ENCODE results near the gene IL17REL.
A peak's percentile ranks its signal among the peaks of the same experiment; 100 is the strongest.

The IL17REL gene

GRCh38 chr22:49976439-49977175, 36.0 kb downstream of the IL17REL start:
- Histone ChIP-seq H3K9ac (ENCODE audit: low read length) (no peak overlapping the region), H3K36me3 (ENCODE audit: control insufficient read depth, insufficient read depth, low read length) (no peaks in the 10 kb centered on the region), H3K27me3 (ENCODE audit: control insufficient read depth, insufficient read depth, low read length) (peaks cover 17% of the 10 kb centered on the region), H3K9me3 (ENCODE audit: control insufficient read depth, insufficient read depth, low read depth, low read length) (no peaks in the 10 kb centered on the region; the same call in 1 of the 2 replicates), H3K4me3 (ENCODE audit: low read depth, low read length) (no peak overlapping the region), H3K27ac (ENCODE audit: low read depth, low read length) (no peak overlapping the region), H3K4me1 (ENCODE audit: control insufficient read depth, insufficient read depth, low read length) (peaks cover 3% of the 10 kb centered on the region; the same call in 1 of the 2 replicates)

GRCh38 chr22:49975543-49976389, 36.8 kb downstream of the IL17REL start:
- Histone ChIP-seq H3K4me1 (ENCODE audit: control insufficient read depth, insufficient read depth, low read length) (peaks cover 4% of the 10 kb centered on the region; the same call in 1 of the 2 replicates), H3K27me3 (ENCODE audit: control insufficient read depth, insufficient read depth, low read length) (peaks cover 25% of the 10 kb centered on the region), H3K4me3 (ENCODE audit: low read depth, low read length) (no peak overlapping the region), H3K36me3 (ENCODE audit: control insufficient read depth, insufficient read depth, low read length) (no peaks in the 10 kb centered on the region), H3K9ac (ENCODE audit: low read length) (no peak overlapping the region), H3K9me3 (ENCODE audit: control insufficient read depth, insufficient read depth, low read depth, low read length) (no peaks in the 10 kb centered on the region; the same call in 1 of the 2 replicates), H3K27ac (ENCODE audit: low read depth, low read length) (no peak overlapping the region)

- Histone ChIP-seq H3K36me3 (ENCODE audit: control insufficient read depth, insufficient read depth, low read length) (no peaks in the 10 kb centered on the region), H3K27ac (ENCODE audit: low read depth, low read length) (no peak overlapping the region), H3K9ac (ENCODE audit: low read length) (no peak overlapping the region), H3K9me3 (ENCODE audit: control insufficient read depth, insufficient read depth, low read depth, low read length) (no peaks in the 10 kb centered on the region), H3K27me3 (ENCODE audit: control insufficient read depth, insufficient read depth, low read length) (peaks cover 32% of the 10 kb centered on the region), H3K4me3 (ENCODE audit: low read depth, low read length) (no peak overlapping the region), H3K4me1 (ENCODE audit: control insufficient read depth, insufficient read depth, low read length) (peaks cover 9% of the 10 kb centered on the region)
Measured at GRCh38 chr22:49973018-49973961, 39.3 kb downstream of the IL17REL start.

GRCh38 chr22:49972163-49973017, 40.2 kb downstream of the IL17REL start:
- Histone ChIP-seq H3K27ac (ENCODE audit: low read depth, low read length) (no peak overlapping the region), H3K9me3 (ENCODE audit: control insufficient read depth, insufficient read depth, low read depth, low read length) (no peaks in the 10 kb centered on the region), H3K4me3 (ENCODE audit: low read depth, low read length) (peak overlapping the region; percentile 57; the same call in 1 of the 2 replicates), H3K9ac (ENCODE audit: low read length) (no peak overlapping the region), H3K27me3 (ENCODE audit: control insufficient read depth, insufficient read depth, low read length) (peaks cover 32% of the 10 kb centered on the region), H3K36me3 (ENCODE audit: control insufficient read depth, insufficient read depth, low read length) (no peaks in the 10 kb centered on the region), H3K4me1 (ENCODE audit: control insufficient read depth, insufficient read depth, low read length) (peaks cover 9% of the 10 kb centered on the region)

- Histone ChIP-seq H3K9me3 (ENCODE audit: control insufficient read depth, insufficient read depth, low read depth, low read length) (no peaks in the 10 kb centered on the region), H3K4me1 (ENCODE audit: control insufficient read depth, insufficient read depth, low read length) (peaks cover 11% of the 10 kb centered on the region), H3K27ac (ENCODE audit: low read depth, low read length) (no peak overlapping the region), H3K36me3 (ENCODE audit: control insufficient read depth, insufficient read depth, low read length) (no peaks in the 10 kb centered on the region), H3K9ac (ENCODE audit: low read length) (peak overlapping the region; percentile 46), H3K27me3 (ENCODE audit: control insufficient read depth, insufficient read depth, low read length) (peaks cover 32% of the 10 kb centered on the region), H3K4me3 (ENCODE audit: low read depth, low read length) (peak overlapping the region; percentile 57)
Measured at GRCh38 chr22:49971232-49972162, 41.1 kb downstream of the IL17REL start.

- peaks cover 15% of the 10 kb centered on the region for H3K4me1 ChIP-seq (ENCODE audit: control insufficient read depth, insufficient read depth, low read length)
Measured at GRCh38 chr22:49970528-49971231, 41.9 kb downstream of the IL17REL start.

GRCh38 chr22:49969751-49970527, 42.6 kb downstream of the IL17REL start:
- H3K27ac ChIP-seq (ENCODE audit: low read depth, low read length) = no peak overlapping the region

More at GRCh38 chr22:49970528-49971231, 41.9 kb downstream of the IL17REL start:
- no peaks in the 10 kb centered on the region for H3K9me3 ChIP-seq (ENCODE audit: control insufficient read depth, insufficient read depth, low read depth, low read length)
- H3K27ac ChIP-seq (ENCODE audit: low read depth, low read length) = no peak overlapping the region
- H3K9ac ChIP-seq (ENCODE audit: low read length) = peak overlapping the region; percentile 46
- peak overlapping the region; percentile 57 for H3K4me3 ChIP-seq (ENCODE audit: low read depth, low read length)
- H3K36me3 ChIP-seq (ENCODE audit: control insufficient read depth, insufficient read depth, low read length) = no peaks in the 10 kb centered on the region
- H3K27me3 ChIP-seq (ENCODE audit: control insufficient read depth, insufficient read depth, low read length) = peaks cover 32% of the 10 kb centered on the region

GRCh38 chr22:49968831-49969661, 43.5 kb downstream of the IL17REL start:
- peaks cover 2% of the 10 kb centered on the region for H3K36me3 ChIP-seq (ENCODE audit: control insufficient read depth, insufficient read depth, low read length)
- no peak overlapping the region for H3K4me3 ChIP-seq (ENCODE audit: low read depth, low read length)
- no peak overlapping the region for H3K9ac ChIP-seq (ENCODE audit: low read length)
- H3K9me3 ChIP-seq (ENCODE audit: control insufficient read depth, insufficient read depth, low read depth, low read length) = no peaks in the 10 kb centered on the region
- H3K27me3 ChIP-seq (ENCODE audit: control insufficient read depth, insufficient read depth, low read length) = peaks cover 32% of the 10 kb centered on the region
- H3K27ac ChIP-seq (ENCODE audit: low read depth, low read length) = no peak overlapping the region
- peaks cover 15% of the 10 kb centered on the region for H3K4me1 ChIP-seq (ENCODE audit: control insufficient read depth, insufficient read depth, low read length)

More at GRCh38 chr22:49969751-49970527, 42.6 kb downstream of the IL17REL start:
- Histone ChIP-seq H3K4me3 (ENCODE audit: low read depth, low read length) (no peak overlapping the region), H3K36me3 (ENCODE audit: control insufficient read depth, insufficient read depth, low read length) (no peaks in the 10 kb centered on the region), H3K27me3 (ENCODE audit: control insufficient read depth, insufficient read depth, low read length) (peaks cover 32% of the 10 kb centered on the region), H3K9ac (ENCODE audit: low read length) (peak overlapping the region; percentile 18), H3K9me3 (ENCODE audit: control insufficient read depth, insufficient read depth, low read depth, low read length) (no peaks in the 10 kb centered on the region), H3K4me1 (ENCODE audit: control insufficient read depth, insufficient read depth, low read length) (peaks cover 15% of the 10 kb centered on the region)

Measured in HUES6 (cell line).